Ascending aorta (tissue), 2 donors: ENCODE data around the gene KCNQ2. TPM values are rescaled to one million over a fixed set of nuclear protein-coding genes. Genes with fewer than 3 reads are reported as not detected.

Source experiments
- DNase-seq, 2 donors: peaks; one replicate each; pipeline ENCODE4 v3.0.0-alpha.2; 2019; ENCODE audit warnings: low spot score in 2 of 2
- H3K27ac ChIP-seq, 2 donors: fragments of 200-600 bp; sonication (generic); one replicate each; pipeline ENCODE4 v1.5.1; 2016 to 2017; ENCODE audit warnings: mild to moderate bottlenecking in 1 of 2
- H3K27me3 ChIP-seq: fragments of 200-600 bp; sonication (generic); one replicate; pipeline ENCODE4 v1.5.1; 2017
- H3K36me3 ChIP-seq, 2 donors: fragments of 200-600 bp; sonication (generic); one replicate each; pipeline ENCODE4 v1.5.1; 2016
- H3K4me1 ChIP-seq, 2 donors: fragments of 200-600 bp; sonication (generic); one replicate each; pipeline ENCODE4 v1.5.1; 2016 to 2017; ENCODE audit warnings: mild to moderate bottlenecking in 1 of 2
- H3K4me3 ChIP-seq, 2 donors: fragments of 200-600 bp; sonication (generic); one replicate each; pipeline ENCODE4 v1.5.1; 2016 to 2017; ENCODE audit warnings: mild to moderate bottlenecking in 1 of 2
- H3K9me3 ChIP-seq, 2 donors: fragments of 200-600 bp; sonication (generic); one replicate each; pipeline ENCODE4 v1.5.1; 2016
- CTCF ChIP-seq, 3 experiments: fragments of 200-600 bp in 2 of 3; fragments of 450-650 bp in 1 of 3; sonication (generic) in 2 of 3; IDR thresholded peaks; one replicate each; pipeline ENCODE4 v1.5.1; 2016 to 2019; ENCODE audit warnings: antibody characterized with exemption in 3 of 3, mild to moderate bottlenecking in 1 of 3, moderate library complexity in 1 of 3
- intact Hi-C: fragments of 100-400 bp; cut with DNase I; formaldehyde crosslinking; loops from one replicate; pipeline ENCODE4 v1.15.1; 2023
- total RNA-seq: library from RNA; depleted of rRNA; stranded (reverse); fragments of >200 nt; gene quantifications from one replicate; pipeline ENCODE4 v1.1.0, GENCODE V29; 2016

KCNQ2 gene
- total RNA-seq, 1 donor from 2014 or later = not detected

GRCh38 chr20:63359937-63360849 is 112.3 kb downstream of the KCNQ2 start:
- intact Hi-C loops = no loop called here
- Histone ChIP-seq H3K9me3 (no peaks in the 10 kb centered on the region), H3K4me3 (no peak overlapping the region), H3K27me3 (peaks cover 14% of the 10 kb centered on the region), H3K27ac (no peak overlapping the region), H3K4me1 (no peaks in the 10 kb centered on the region), H3K36me3 (no peaks in the 10 kb centered on the region)
- DNase-seq = no peak
- no peak for TF ChIP-seq CTCF (IDR thresholded peaks at IDR 0.05)

- Histone ChIP-seq H3K27me3 (peaks cover 14% of the 10 kb centered on the region), H3K27ac (no peak overlapping the region), H3K36me3 (no peaks in the 10 kb centered on the region), H3K9me3 (no peaks in the 10 kb centered on the region), H3K4me1 (no peaks in the 10 kb centered on the region), H3K4me3 (no peak overlapping the region)
- no peak for DNase-seq
- no peak for TF ChIP-seq CTCF (IDR thresholded peaks at IDR 0.05)
- intact Hi-C loops = no loop called here
These were observed 113.1 kb downstream of the KCNQ2 start for GRCh38 chr20:63359164-63359934.

GRCh38 chr20:63357921-63358905 is 114.2 kb downstream of the KCNQ2 start:
- Histone ChIP-seq H3K27me3 (peaks cover 14% of the 10 kb centered on the region), H3K4me1 (no peaks in the 10 kb centered on the region), H3K36me3 (no peaks in the 10 kb centered on the region), H3K4me3 (no peak overlapping the region), H3K9me3 (no peaks in the 10 kb centered on the region), H3K27ac (no peak overlapping the region)
- TF ChIP-seq CTCF (IDR thresholded peaks at IDR 0.05) = no peak
- no peak for DNase-seq
- intact Hi-C loops = no loop called here

GRCh38 chr20:63356931-63357879 is 115.2 kb downstream of the KCNQ2 start:
- H3K4me3 ChIP-seq = no peak overlapping the region
- H3K9me3 ChIP-seq = no peaks in the 10 kb centered on the region
- intact Hi-C loops = no loop called here
- peaks cover 20% of the 10 kb centered on the region for H3K27me3 ChIP-seq
- H3K4me1 ChIP-seq = no peaks in the 10 kb centered on the region
- no peaks in the 10 kb centered on the region for H3K36me3 ChIP-seq
- DNase-seq = no peak
- no peak overlapping the region for H3K27ac ChIP-seq
- no peak for TF ChIP-seq CTCF (IDR thresholded peaks at IDR 0.05)
